Raji (cell line): ENCODE measurements around the gene C1orf87.

Experiments used
- POLR2A ChIP-seq: IDR thresholded peaks from 2 replicates; pipeline ENCODE4 v1.6.1; 2011; ENCODE audit warnings: low read depth, low read length, control low read depth; ENCODE audit not compliant: insufficient read depth

C1orf87 gene

DNA sequence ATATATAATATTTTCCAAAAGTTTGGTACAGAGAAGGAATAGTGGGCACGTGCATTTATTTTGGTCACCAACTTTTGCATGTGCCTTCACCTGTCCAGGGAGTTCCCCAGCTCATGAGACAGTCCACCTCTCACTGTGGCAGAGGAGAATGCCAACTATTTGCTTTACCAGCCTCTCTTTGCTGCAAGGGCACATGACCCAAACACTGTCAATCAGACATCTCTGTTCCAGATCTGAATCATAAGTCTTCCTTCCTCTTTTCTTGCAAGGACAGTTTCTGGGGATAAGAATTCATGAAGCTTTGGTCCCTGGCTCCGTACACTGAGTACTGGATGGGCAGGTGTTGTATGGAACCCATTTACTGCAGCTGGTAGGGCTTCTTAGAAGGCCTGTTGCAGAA is 38.6 kb downstream of the C1orf87 start:
- TF ChIP-seq POLR2A: no peak

DNA sequence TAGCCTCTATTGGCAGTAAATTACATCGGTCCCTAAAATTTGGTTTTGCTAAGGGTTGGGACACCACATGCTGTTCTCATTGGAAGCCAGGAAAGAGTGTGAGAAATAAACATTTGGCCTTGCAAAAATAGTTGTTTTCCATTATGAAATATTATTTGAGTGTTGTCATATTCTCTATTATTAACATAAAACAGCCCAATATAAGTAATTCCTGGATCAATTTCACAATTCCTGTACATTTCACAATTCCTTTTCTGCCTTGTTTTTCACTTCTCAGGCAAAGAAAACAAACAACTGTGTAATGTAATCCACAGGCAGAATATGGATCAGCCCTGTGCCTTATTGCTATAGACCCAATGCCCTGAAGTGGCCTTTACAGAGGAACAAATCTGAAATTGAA is 40.5 kb downstream of the C1orf87 start:
- no peak for TF ChIP-seq POLR2A

DNA sequence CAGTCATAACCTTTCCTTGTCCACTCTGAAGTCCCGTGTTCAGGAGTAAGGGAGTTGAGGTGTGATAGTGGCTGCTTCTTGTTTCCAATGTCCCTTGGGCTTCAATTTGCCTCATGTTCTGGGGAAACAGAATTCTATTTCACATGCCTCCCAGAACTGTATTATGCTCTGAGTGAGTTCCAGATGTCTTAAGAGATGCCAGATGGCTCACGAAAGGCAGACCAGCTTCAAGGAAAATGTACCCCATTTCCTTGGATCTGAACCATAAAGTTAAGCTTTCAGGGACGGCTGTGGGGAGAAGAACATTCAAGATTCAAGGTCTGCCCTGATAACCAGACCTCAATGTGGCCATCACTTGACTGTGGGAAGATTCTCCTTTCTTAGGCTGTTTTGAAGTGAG is 42.4 kb downstream of the C1orf87 start:
- TF ChIP-seq POLR2A: no peak

DNA sequence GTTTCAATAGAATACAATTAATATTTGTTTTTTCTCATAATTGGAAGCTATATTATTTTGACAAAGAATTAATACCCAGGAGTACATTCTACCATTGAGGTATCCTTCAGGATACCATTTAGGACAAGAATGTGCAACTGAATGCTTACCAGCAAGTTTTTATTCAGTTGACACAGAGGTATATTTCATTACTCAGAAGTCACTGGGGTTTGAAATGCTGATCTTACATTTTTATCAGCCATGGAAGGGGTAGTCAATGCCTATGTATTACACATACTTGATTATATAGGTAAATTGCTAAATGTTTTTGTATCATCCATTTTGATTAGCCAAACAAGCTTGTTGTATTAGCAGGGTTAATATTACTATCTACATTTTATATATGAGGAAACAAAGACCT is 48.0 kb downstream of the C1orf87 start:
- no peak for TF ChIP-seq POLR2A

DNA sequence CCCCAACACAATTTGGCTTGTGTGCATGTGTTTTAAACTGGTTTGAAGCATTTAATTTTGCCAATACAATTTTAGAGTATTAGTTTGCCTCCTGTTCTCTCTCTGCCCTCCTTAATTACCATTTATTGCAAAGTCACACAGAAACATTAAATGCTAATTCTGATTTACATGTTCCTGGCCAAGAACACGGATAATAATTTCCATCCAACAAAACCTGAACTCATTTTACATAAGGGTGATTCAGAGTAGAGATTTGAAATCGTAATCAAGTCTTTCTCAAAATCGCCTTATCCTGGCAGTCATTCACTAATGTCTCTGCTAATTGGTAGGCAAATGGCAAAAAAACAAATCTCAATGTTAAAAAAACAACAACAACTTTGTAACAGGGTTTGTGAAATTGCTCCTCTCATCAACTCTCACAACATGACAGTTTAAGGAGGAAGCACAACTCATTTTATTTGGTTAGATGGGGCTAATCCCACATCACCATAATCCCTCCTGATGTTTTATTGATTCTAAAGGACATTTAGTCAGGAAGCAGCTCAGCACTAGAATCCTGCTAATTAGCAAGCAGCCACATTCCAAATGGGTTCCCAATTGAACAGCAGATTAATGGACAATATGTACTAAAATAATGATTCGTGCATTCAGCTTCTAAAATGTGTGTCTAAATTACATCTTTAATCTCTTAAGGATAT is 55.9 kb downstream of the C1orf87 start:
- TF ChIP-seq POLR2A: no peak

- no peak for TF ChIP-seq POLR2A
Measured at GRCh38 chr1:60010690-60011089, 62.9 kb downstream of the C1orf87 start.

GRCh38 chr1:60008500-60008899 is 65.1 kb downstream of the C1orf87 start:
- no peak for TF ChIP-seq POLR2A

GRCh38 chr1:60000625-60001024 is 72.9 kb downstream of the C1orf87 start:
- no peak for TF ChIP-seq POLR2A

DNA sequence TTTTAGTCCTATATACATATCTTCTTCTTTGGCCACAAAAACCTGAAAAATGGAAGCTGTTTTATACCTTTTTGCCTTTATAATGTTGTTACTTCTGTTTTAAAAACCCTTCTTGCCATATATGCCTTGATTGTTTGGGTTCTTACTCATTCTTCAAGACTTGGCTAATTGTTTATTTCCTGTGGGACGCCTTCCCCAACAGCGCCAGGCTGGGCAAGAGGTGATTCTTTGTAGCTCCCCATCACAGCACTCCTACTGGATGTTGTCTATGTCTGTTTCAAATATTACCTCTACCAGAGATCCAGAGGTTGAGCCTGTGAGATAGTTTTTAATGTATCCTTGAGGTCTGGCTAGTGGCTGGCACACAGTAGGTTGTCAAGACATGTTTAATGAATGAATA is 73.8 kb downstream of the C1orf87 start:
- TF ChIP-seq POLR2A: no peak

- no peak for TF ChIP-seq POLR2A
Measured at GRCh38 chr1:59999006-59999405, 74.6 kb downstream of the C1orf87 start.

DNA sequence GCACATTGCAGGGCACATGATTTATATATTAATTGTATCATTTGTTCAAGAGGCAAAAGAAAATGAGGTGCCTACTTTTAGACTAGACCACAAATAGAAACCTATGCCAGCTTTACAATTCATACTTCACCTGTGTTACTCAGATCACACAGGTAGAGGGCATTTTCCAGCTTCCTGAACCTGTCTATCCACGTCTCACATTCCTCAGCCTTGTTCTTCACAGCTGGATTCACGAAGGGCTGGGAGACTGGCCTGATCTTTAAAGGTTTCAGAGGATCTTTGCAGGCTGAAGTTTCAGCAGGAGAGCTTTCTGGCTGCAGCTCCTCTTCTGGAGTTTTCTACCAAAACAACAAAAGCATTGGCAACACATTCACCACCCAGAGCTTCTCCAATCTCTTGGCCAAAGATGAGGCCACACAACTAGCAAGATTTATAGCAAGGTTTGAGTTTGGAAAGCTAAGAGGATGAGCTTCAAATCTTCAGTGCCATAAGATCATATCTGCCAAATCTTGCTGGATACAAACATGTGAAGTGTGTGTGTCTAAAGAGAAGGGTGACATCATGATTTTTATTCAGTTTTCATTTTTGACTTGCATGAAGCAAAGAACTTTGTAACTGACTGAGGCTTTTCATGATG is 76.0 kb downstream of the C1orf87 start:
- no peak for TF ChIP-seq POLR2A

DNA sequence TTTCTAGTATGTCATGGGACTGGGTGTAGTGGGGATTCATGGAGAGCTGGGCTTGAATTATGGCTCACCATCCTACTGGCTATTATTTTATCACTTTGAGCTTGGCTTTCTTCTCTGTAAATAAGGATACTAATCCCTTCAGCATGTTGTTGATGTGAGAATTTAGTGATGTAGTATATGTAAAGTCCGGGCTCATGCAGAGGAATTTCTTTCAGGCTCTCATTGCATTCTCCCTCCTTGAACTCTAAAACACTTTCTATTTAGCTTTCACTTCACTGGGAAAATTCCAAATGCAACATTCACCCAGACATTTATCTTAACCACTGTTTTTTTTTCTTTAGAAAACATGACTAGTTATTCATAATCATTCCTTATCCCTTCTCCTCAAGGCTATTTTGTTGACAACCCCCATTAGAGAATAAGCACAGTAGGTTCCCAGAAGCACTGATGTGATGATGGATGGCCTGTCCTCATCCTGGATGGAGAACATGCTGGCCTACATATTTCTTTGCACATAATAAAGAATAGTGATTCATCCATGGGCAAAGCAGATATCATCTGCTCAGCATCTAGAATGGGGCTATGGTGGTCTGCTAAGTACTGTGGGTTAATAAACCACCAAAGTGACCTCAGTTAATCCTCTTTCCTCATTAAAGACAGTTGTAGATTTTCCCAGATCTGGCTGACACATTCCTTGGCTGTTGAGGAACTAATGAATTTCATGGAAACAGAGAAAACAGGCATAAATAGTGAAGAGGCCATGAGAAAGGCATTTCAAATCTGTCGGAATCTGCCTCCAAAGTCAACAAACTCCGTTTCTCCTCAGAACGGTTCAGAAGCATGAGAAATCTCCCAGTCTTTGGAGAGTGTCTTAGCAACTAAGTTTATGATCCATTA is 79.0 kb downstream of the C1orf87 start:
- TF ChIP-seq POLR2A: no peak

GRCh38 chr1:59992040-59992820 is 81.3 kb downstream of the C1orf87 start:
- TF ChIP-seq POLR2A: no peak

GRCh38 chr1:59990470-59990869 is 83.1 kb downstream of the C1orf87 start:
- TF ChIP-seq POLR2A: no peak

- TF ChIP-seq POLR2A: no peak
Measured at GRCh38 chr1:59986516-59987310, 86.9 kb downstream of the C1orf87 start.
